NCI-H1105 (cell line): ENCODE data around the gene PDE6A.

Experiments
- DNase-seq: peaks from one replicate; lab custom pipeline; 2025; lab: John Stamatoyannopoulos, UW

PDE6A gene

DNA sequence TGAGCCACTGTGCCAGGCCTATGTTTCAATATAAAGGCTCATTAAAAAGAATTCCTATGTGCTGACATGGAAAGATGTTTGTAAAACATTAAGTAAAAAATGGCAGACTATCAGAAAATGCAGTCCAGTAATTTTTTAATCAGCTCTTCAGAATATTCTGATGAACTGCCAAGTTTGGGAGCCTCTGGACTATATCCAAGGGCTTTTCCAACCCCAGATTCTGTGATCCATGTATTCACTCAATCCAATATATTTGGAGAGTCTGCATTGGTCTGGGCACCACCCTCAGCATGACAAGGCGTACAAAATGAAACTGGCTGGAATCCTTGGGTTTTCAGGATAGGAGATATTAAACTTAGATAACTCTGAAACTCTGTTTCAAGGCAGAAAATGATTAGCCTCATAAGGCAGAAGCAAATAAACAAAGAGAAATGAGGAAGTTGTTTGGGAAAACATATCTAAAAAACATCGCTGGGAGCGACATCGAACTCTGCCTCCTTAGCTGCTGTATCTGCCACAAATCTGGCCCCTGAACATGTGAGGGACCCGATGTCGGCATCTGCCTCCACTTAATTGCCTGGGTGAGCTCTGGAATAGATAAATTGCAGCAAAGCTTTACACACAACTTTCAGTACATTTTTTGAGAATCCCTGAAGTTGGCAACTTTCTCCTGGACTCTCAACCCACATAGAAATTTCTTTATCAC lies 14.4 kb downstream of the PDE6A start:
- no peak for DNase-seq

DNA sequence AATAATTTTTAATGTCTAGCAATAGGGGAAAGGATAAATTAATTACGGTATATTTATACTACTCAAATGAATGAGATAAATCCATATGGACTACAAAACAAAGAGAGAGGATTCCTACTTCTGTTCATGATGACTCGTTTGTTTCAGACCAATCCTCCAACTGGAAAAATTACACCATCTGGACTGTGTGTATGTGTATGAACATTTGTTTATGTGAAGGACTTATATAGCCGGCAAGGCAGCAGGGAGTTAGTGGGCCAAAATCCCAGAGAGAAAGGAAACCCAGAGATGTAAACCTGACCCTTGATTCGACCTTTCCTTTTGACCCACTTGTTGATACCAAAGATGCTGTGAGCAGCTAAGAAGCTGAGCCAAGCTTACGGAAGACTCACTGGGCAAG lies 20.1 kb downstream of the PDE6A start:
- no peak for DNase-seq

GRCh38 chr5:149922950-149923349 lies 21.6 kb downstream of the PDE6A start:
- no peak for DNase-seq

DNA sequence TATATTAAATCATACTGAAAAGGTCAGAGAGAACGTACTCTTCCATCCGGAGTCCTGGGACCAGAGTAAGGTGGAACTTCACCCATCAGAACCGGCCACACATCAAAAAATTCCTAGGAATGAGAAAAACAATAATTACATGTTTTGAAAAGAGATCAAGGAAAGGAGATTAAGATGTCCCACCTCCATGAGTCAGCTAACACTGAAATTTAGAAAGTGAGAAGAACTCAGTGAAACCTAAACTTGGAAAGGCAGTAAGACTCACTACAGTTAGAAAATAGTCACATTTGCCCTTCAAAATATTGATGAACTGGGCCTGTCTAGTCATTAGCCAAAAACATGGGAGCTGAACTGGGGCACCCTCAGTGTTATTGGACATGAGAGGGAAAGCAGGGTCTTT lies 23.0 kb downstream of the PDE6A start:
- no peak for DNase-seq

DNA sequence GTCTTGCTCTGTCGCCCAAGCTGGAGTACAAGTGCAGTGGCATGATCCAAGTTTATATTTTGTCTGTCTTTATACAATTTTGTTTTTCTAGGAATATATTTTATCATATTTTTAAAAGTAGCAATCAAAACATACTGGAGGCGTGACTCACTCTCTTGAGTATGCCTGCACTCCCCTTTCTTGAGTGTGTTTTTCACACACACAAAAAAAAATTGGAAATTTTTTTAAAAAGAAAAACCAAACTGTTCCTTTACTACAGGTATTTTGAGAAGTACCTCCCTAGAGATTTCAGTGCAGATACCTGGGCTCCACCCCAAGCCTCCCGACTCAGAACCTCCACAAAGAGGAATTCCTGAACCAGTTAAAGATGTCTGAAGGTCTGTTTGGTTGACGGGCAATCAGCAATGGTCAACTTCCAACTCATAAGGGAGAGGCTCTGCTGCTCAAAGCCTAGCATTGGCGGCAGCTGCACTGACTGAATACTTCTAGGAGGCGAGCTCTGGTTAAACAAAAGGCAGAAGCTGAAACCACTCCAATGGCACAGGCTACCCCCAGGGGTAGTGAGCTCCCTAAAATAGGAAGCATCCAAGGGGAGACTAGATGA lies 27.4 kb downstream of the PDE6A start:
- no peak for DNase-seq

GRCh38 chr5:149916334-149917072 lies 28.1 kb downstream of the PDE6A start:
- DNase-seq: no peak

GRCh38 chr5:149915392-149916260 lies 29.0 kb downstream of the PDE6A start:
- DNase-seq: no peak

DNA sequence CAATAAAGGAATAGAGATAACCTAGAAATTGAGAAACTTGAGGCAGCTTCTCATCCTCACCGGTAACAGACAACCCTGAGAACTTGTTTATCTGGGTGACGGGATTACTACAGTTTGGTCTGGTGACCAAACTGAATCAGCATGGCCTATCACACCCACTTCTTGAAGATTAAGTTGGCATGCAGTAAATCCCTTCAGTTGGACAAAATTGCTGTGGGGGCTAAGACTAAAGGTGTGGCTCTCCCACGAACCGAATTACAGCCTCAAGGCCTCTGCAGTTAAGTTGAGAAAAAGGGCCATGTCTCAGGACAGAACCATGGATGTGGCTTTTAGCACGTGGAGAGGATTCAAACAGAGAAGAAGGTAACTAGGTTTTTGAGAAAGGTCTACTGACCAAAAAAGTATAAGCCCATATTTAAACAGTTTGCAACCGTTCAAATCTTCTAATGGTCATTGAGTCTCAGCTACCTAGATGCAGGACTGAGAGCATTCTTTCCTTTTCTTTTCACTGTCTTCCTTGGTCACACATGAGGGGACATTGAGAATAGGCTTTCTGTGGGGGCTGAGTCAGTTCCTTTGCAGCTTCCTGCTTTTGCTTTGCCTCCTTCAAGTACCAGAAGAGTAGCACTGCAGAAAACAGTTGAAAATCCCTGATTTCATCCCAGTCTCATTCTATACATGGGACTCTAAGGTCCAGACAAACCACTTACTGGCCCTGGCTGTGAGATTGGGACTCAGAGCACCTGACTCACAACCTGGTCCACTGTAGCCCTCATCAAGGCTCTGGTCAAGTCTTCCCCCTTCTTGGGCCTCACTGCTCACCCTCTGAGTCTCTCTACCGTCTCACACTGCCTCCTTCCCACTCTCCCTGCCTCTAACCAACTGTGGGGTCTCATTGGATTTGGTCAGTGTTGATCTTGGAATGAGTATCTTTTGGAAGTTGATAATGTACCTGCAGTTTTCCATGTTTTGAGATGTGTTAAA lies 30.9 kb downstream of the PDE6A start:
- DNase-seq: no peak

DNA sequence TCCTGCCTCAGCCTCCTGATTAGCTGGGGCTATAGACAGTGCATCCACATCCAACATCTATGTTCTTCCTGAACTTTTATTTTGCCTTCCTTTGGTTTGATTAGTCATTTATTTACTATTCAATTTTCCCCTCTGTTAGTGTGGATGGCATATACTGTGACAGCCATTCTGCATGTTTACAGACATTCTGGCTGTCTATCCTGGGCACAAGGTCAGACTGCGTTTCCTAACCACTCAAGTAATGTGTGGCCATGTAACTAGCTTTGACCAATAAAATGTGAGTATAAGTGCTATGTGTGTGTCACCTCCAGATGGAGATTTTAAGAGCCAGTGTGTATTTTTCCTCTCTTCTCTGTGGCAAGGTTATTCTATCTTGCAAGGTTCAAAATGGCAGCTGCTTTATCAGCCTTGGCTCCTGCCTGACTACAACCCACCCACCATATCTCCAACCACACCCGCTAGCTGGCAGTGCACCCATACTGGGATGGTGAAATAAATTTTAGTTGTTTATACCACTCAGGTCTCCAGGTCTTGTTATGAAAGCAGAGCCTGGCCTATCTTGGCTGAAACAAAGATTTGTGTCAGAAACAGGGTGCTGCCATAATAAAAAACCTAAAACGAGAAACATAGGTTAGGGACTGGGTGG lies 32.2 kb downstream of the PDE6A start:
- DNase-seq: no peak

DNA sequence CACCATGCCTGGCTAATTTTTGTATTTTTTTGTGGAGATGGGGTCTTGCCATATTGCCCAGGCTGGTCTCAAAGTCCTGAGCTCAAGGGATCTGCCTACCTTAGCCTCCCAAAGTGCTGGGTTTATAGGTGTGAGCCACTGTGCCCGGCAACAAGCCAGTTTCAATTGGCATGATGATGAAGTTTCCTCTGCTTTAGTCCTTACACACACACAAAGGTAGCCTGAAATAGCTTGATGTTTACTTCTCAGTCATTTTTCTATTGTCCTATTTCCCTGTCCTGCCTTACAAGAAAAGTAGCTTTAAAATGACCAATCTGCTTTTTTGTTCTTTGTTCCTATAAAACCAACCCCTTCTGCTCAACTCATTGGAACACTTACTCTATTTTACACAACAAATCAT lies 33.6 kb downstream of the PDE6A start:
- no peak for DNase-seq

- DNase-seq: no peak
Measured at GRCh38 chr5:149907828-149908227, 36.8 kb downstream of the PDE6A start.

GRCh38 chr5:149904977-149905376 lies 39.6 kb downstream of the PDE6A start:
- no peak for DNase-seq

GRCh38 chr5:149904293-149904886 lies 40.2 kb downstream of the PDE6A start:
- no peak for DNase-seq

DNA sequence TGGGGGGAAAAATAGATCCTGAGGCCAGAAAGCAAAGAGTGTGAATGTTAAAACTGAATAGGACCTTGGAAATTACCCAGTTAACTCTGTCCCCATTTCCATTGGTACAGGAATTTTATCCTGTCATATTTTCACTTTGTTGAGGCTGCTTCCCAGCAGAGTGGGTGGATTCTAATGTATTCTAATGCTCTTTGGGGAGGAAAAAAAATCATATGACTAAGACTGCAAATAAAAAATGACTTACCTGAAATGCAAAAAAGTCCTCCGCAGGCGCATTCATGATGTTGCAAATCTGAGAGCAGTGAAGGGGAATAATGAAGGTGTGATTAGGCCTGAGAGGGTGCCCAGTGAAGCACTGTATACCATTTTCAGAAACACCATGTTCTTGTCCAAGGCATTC lies 41.2 kb downstream of the PDE6A start:
- no peak for DNase-seq

GRCh38 chr5:149902177-149902576 lies 42.4 kb downstream of the PDE6A start:
- DNase-seq: no peak

GRCh38 chr5:149901511-149901910 lies 43.1 kb downstream of the PDE6A start:
- no peak for DNase-seq

- DNase-seq: no peak
Measured at GRCh38 chr5:149900390-149900789, 44.2 kb downstream of the PDE6A start.

GRCh38 chr5:149898811-149899210 lies 45.8 kb downstream of the PDE6A start:
- no peak for DNase-seq

- no peak for DNase-seq
Measured at GRCh38 chr5:149895416-149896345, 48.9 kb downstream of the PDE6A start.
